ENCODE results near the gene DNAJC18. TPM values are rescaled to one million over a fixed set of nuclear protein-coding genes. Genes with fewer than 3 reads are reported as not detected.
"Not testable (repeated sequence)": the region's sequence is repeated elsewhere in the genome, so short reads cannot be mapped to it uniquely, and the experiment has no call there.

The DNAJC18 gene
- total RNA-seq, 6 experiments from 2014 or later: 0.37 to 2.9 (median 0.75) TPM

- Histone ChIP-seq H3K36me3 (no peaks in the 10 kb centered on the region), H3K27ac (peak within 1 kb of the TSS; percentile 56 to 85 (median 76)), H3K9me3 (no peaks in the 10 kb centered on the region), H3K4me3 (peak within 1 kb of the TSS; percentile 33 to 44 (median 41)), H3K27me3 (no peaks in the 10 kb centered on the region), H3K4me1 (no peaks in the 10 kb centered on the region)
- intact Hi-C loops (cut with DNase I): no loop called here
- 33% methylated on average over 10 of the region's 19 CpGs for WGBS (ENCODE audit: insufficient coverage, low coverage, low lambda C conversion rate, missing lambda C conversion rate)
- peak; percentile 55 to 65 (median 62) for DNase-seq
- TF ChIP-seq POLR2A (IDR thresholded peaks at IDR 0.05) (no peak), CTCF (IDR thresholded peaks at IDR 0.05) (no peak)
- ATAC-seq: peak; percentile 51 to 63 (median 57)
Observed at GRCh38 chr5:139482050-139482889, 42.9 kb upstream of the DNAJC18 start, which contains the start of gene STING1. TSS of gene STING1 (minus strand) at chr5:139482758. CDS start at chr5:139481704, 1,054 bp downstream.

- Histone ChIP-seq H3K4me3 (peak overlapping the region; percentile 33 to 44 (median 41)), H3K27me3 (no peaks in the 10 kb centered on the region), H3K9me3 (no peaks in the 10 kb centered on the region), H3K27ac (peak overlapping the region; percentile 56 to 85 (median 76)), H3K36me3 (no peaks in the 10 kb centered on the region), H3K4me1 (no peaks in the 10 kb centered on the region)
- intact Hi-C loops (cut with DNase I): no loop called here
- WGBS (ENCODE audit: insufficient coverage, low coverage, low lambda C conversion rate, missing lambda C conversion rate): no CpG with 5 or more reads among the region's 5 CpGs
- ATAC-seq: peak; percentile 13 to 51 (median 32)
- no peak for DNase-seq
- TF ChIP-seq POLR2A (IDR thresholded peaks at IDR 0.05) (no peak), CTCF (IDR thresholded peaks at IDR 0.05) (no peak)
Observed at GRCh38 chr5:139481580-139482049, 42.3 kb upstream of the DNAJC18 start.

GRCh38 chr5:139481122-139481533, 41.8 kb upstream of the DNAJC18 start:
- Histone ChIP-seq H3K27me3 (no peaks in the 10 kb centered on the region), H3K4me3 (peak overlapping the region; percentile 33 to 44 (median 41)), H3K9me3 (no peaks in the 10 kb centered on the region), H3K27ac (peak overlapping the region; percentile 56 to 85 (median 76)), H3K36me3 (no peaks in the 10 kb centered on the region), H3K4me1 (no peaks in the 10 kb centered on the region)
- ATAC-seq (peak in 2 of 4 donors; percentile 5 to 8), DNase-seq (no peak)
- TF ChIP-seq CTCF (IDR thresholded peaks at IDR 0.05) (no peak), POLR2A (IDR thresholded peaks at IDR 0.05) (no peak)
- intact Hi-C loops (cut with DNase I): no loop called here
- no CpG with 5 or more reads among the region's 12 CpGs for WGBS (ENCODE audit: insufficient coverage, low coverage, low lambda C conversion rate, missing lambda C conversion rate)

- H3K27ac ChIP-seq; H3K27me3 ChIP-seq; intact Hi-C loops (cut with DNase I); H3K36me3 ChIP-seq; DNase-seq; H3K4me1 ChIP-seq; H3K4me3 ChIP-seq; ATAC-seq; H3K9me3 ChIP-seq: not testable (repeated sequence)
- WGBS (ENCODE audit: insufficient coverage, low coverage, low lambda C conversion rate, missing lambda C conversion rate): 86% methylated on average over 3 of the region's 4 CpGs
Observed at GRCh38 chr5:139479729-139480128, 40.4 kb upstream of the DNAJC18 start.

- intact Hi-C loops (cut with DNase I); H3K27ac ChIP-seq; DNase-seq; H3K27me3 ChIP-seq; H3K36me3 ChIP-seq; H3K9me3 ChIP-seq; H3K4me1 ChIP-seq; H3K4me3 ChIP-seq: not testable (repeated sequence)
- WGBS (ENCODE audit: insufficient coverage, low coverage, low lambda C conversion rate, missing lambda C conversion rate): 56% methylated on average over 9 of the region's 9 CpGs
- peak in 2 of 4 donors; percentile 11 to 24 for ATAC-seq
Observed at GRCh38 chr5:139478657-139479423, 39.5 kb upstream of the DNAJC18 start.

Measured in right lobe of liver (tissue), 6 donors.